GM12878 (cell line): Measurements from ENCODE around the gene ACVR1. TPM values are rescaled to one million over a fixed set of nuclear protein-coding genes. Genes with fewer than 3 reads are reported as not detected.

Experiments used
- ATAC-seq: fragments of 200-7000 bp; cut with Tn5 transposase; 3 replicates; pipeline ENCODE4 v1.9.1; 2020; ENCODE audit warnings: mild to moderate bottlenecking, moderate library complexity
- BruUV-seq: library from RNA; stranded (reverse); fragments of 400-500 nt; replicated peaks from 2 replicates; lab custom pipeline; 2021; lab: Mats Ljungman, UMichigan
- CTCF ChIA-PET: fragments of 300-600 bp; sonication (Branson Sonifier 250); formaldehyde crosslinking; extraction: SDS; loops from one replicate; lab custom pipeline; 2021; ENCODE audit warnings: inconsistent platforms; lab: Yijun Ruan, JAX
- POLR2A ChIA-PET: fragments of 350-600 bp; formaldehyde crosslinking; extraction: SDS; loops from one replicate; lab custom pipeline; 2021; ENCODE audit warnings: inconsistent platforms; lab: Charles Lee
- RAD21 ChIA-PET: fragments of 300-600 bp; sonication (Branson Sonifier 250); formaldehyde crosslinking; loops from one replicate; lab custom pipeline; 2023; ENCODE audit warnings: antibody characterized with exemption; ENCODE audit not compliant: unreplicated experiment; lab: Charles Lee
- SMC1A ChIA-PET: fragments of 300-600 bp; sonication (Branson Sonifier 250); formaldehyde crosslinking; loops from one replicate; lab custom pipeline; 2023; ENCODE audit not compliant: unreplicated experiment, uncharacterized antibody; lab: Charles Lee
- DNase-seq: peaks from one replicate; pipeline ENCODE4 v3.0.0-alpha.2; 2011; ENCODE audit warnings: low read depth, low spot score
- FAIRE-seq: peaks from 3 replicates; lab custom pipeline; 2011; peaks lifted over from hg19 to GRCh38; lab: Jason Lieb, UNC
- H2AFZ ChIP-seq: 2 replicates; pipeline ENCODE4 v1.6.0; 2011; ENCODE audit warnings: low read depth, low read length, control low read depth; ENCODE audit not compliant: control insufficient read depth
- H3K27ac ChIP-seq: 2 replicates; pipeline ENCODE4 v1.5.1; 2011; ENCODE audit warnings: control low read depth; ENCODE audit not compliant: control insufficient read depth, insufficient read depth
- H3K27me3 ChIP-seq, 2 experiments: replicated peaks in 1 of 2; 2 replicates each; pipeline versions ENCODE4 v1.6.0 to v1.6.1; 2011; ENCODE audit warnings: low read length in 1 of 2; ENCODE audit not compliant: control insufficient read depth in 2 of 2, insufficient read depth in 2 of 2
- H3K36me3 ChIP-seq, 2 experiments: 2 replicates each; pipeline ENCODE4 v1.5.1; 2011; ENCODE audit warnings: low read length in 1 of 2; ENCODE audit not compliant: control insufficient read depth in 2 of 2, insufficient read depth in 2 of 2
- H3K4me1 ChIP-seq: 2 replicates; pipeline ENCODE4 v1.6.1; 2011; ENCODE audit warnings: mild to moderate bottlenecking, low read length, moderate library complexity, mixed read lengths; ENCODE audit not compliant: control insufficient read depth, insufficient read depth
- H3K4me2 ChIP-seq: 2 replicates; pipeline ENCODE4 v1.6.0; 2011; ENCODE audit warnings: control low read depth; ENCODE audit not compliant: control insufficient read depth, insufficient read depth
- H3K4me3 ChIP-seq: fragments of 200-600 bp; sonication (generic); 2 replicates; pipeline ENCODE4 v1.5.1; 2016
- H3K79me2 ChIP-seq: 2 replicates; pipeline ENCODE4 v1.6.0; 2011; ENCODE audit warnings: low read length; ENCODE audit not compliant: control insufficient read depth, insufficient read depth
- H3K9ac ChIP-seq: 2 replicates; pipeline ENCODE4 v1.8.0; 2011; ENCODE audit warnings: low read length, control low read depth, mixed read lengths; ENCODE audit not compliant: control insufficient read depth, insufficient read depth
- H3K9me3 ChIP-seq: replicated peaks from 3 replicates; pipeline ENCODE4 v1.5.1; 2011; ENCODE audit warnings: mild to moderate bottlenecking, low read length; ENCODE audit not compliant: control insufficient read depth, insufficient read depth
- H4K20me1 ChIP-seq: 2 replicates; pipeline ENCODE4 v1.6.0; 2011; ENCODE audit not compliant: control insufficient read depth, insufficient read depth
- ASH2L ChIP-seq: fragments of 300-600, 200-600 bp; sonication (generic); IDR thresholded peaks from 2 replicates; pipeline ENCODE4 v1.6.1; 2017; ENCODE audit warnings: low read depth, mild to moderate bottlenecking, borderline replicate concordance
- CEBPB ChIP-seq, 2 experiments: fragments of 150-350 bp in 1 of 2; IDR thresholded peaks; 2 replicates each; pipeline ENCODE4 v1.6.1; 2012 to 2014; ENCODE audit warnings: low read depth in 2 of 2, low read length in 2 of 2, borderline replicate concordance in 1 of 2, inconsistent platforms in 1 of 2
- ETV6 ChIP-seq, 2 experiments: fragments of 450-650 bp in 1 of 2; IDR thresholded peaks in 1 of 2; conservative IDR thresholded peaks in 1 of 2; 2 replicates each; pipeline ENCODE4 v1.6.1; 2014; ENCODE audit warnings: antibody characterized with exemption in 1 of 2, borderline replicate concordance in 1 of 2, low read depth in 1 of 2, mild to moderate bottlenecking in 1 of 2, moderate library complexity in 1 of 2
- IRF5 ChIP-seq: fragments of 450-650 bp; IDR thresholded peaks from 2 replicates; pipeline ENCODE4 v1.6.1; 2017; ENCODE audit warnings: borderline replicate concordance
- NFYA ChIP-seq: IDR thresholded peaks from 2 replicates; pipeline ENCODE4 v1.6.1; 2011; ENCODE audit warnings: low read depth, mild to moderate bottlenecking, low read length, improper control_type of control experiment, borderline replicate concordance
- RAD21 ChIP-seq: IDR thresholded peaks from 2 replicates; pipeline ENCODE4 v1.6.1; 2011; ENCODE audit warnings: mild to moderate bottlenecking, low read depth, low read length, moderate library complexity; ENCODE audit not compliant: insufficient read depth
- RELA ChIP-seq: fragments of 450-650 bp; IDR thresholded peaks from 2 replicates; pipeline ENCODE4 v1.8.0; 2014; ENCODE audit warnings: borderline replicate concordance; ENCODE audit not compliant: partially characterized antibody
- RELB ChIP-seq: fragments of 450-650 bp; IDR thresholded peaks from 2 replicates; pipeline ENCODE4 v1.6.1; 2017; ENCODE audit warnings: low read depth, mild to moderate bottlenecking, moderate library complexity
- TCF7 ChIP-seq: IDR thresholded peaks from 2 replicates; pipeline ENCODE4 v1.6.1; 2014; ENCODE audit warnings: antibody characterized with exemption, borderline replicate concordance
- ZZZ3 ChIP-seq: IDR thresholded peaks from 2 replicates; pipeline ENCODE4 v1.6.1; 2011; ENCODE audit warnings: low read depth; ENCODE audit not compliant: control insufficient read depth, insufficient read length
- WGBS: methylation state at CpG from one replicate; pipeline ENCODE4 v1.1.6; 2016; ENCODE audit warnings: low lambda C conversion rate; ENCODE audit not compliant: insufficient replicate concordance, insufficient coverage; ENCODE audit errors: missing lambda C conversion rate; 5-methylcytosine and 5-hydroxymethylcytosine counted together
- in situ Hi-C: fragments of 300-500 bp; cut with MboI; formaldehyde crosslinking; loops from 9 replicates; pipeline ENCODE4 v1.14.3; 2018; ENCODE audit warnings: mixed read lengths
- intact Hi-C: fragments of 100-400 bp; cut with micrococcal nuclease; formaldehyde crosslinking; loops from one replicate; pipeline ENCODE4 v1.14.2; 2022; ENCODE audit not compliant: unreplicated experiment
- polyA plus RNA-seq, 11 experiments: library from polyadenylated mRNA; depleted of rRNA in 4 of 11; unstranded in 6 of 11; stranded (reverse) in 5 of 11; fragments of >200 nt; fragmentation: Nextera tagmentation in 4 of 11; fragmentation: Illumina TruSeq in 1 of 11; extraction: Ambion mirVana in 4 of 11; extraction: Trizol in 1 of 11; gene quantifications; 1 replicate in 1 of 11; 2 replicates in 10 of 11; pipeline versions ENCODE4 v1.2.1 to v1.2.3, GENCODE V29; 2011 to 2016; ENCODE audit warnings: inconsistent platforms in 2 of 11, missing spikeins in 2 of 11, low read depth in 1 of 11
- total RNA-seq, 4 experiments: library from RNA; depleted of rRNA in 3 of 4; stranded (reverse); fragments of >200 nt in 3 of 4; fragmentation: Illumina TruSeq in 1 of 4; extraction: Trizol in 1 of 4; gene quantifications; 2 replicates each; pipeline versions ENCODE4 v1.2.1 to v1.2.3, GENCODE V29; 2013 to 2021
- TF ChIP-seq, protein P1 (sequence below): fragments of 450-650 bp; IDR thresholded peaks from 2 replicates; pipeline ENCODE4 v1.6.1; 2016; ENCODE audit warnings: mild to moderate bottlenecking, moderate library complexity, borderline replicate concordance
- TF ChIP-seq, protein P2 (sequence below), 3 experiments: IDR thresholded peaks in 2 of 3; conservative IDR thresholded peaks in 1 of 3; 2 replicates each; pipeline ENCODE4 v1.5.1; 2011; ENCODE audit warnings: low read depth in 3 of 3, low read length in 3 of 3, mild to moderate bottlenecking in 3 of 3, control low read depth in 2 of 3, moderate library complexity in 2 of 3, inconsistent platforms in 1 of 3, mixed read lengths in 1 of 3; ENCODE audit not compliant: control insufficient read depth in 2 of 3, insufficient read depth in 1 of 3; ENCODE audit errors: extremely low read depth in 1 of 3

ACVR1 gene
- total and polyA plus RNA-seq, 10 of the 15 experiments (the other 5 are each of a cell fraction or from before 2014, with no cell fraction given) = 0.06 to 0.24 (median 0.14) TPM; not detected in 4

DNA sequence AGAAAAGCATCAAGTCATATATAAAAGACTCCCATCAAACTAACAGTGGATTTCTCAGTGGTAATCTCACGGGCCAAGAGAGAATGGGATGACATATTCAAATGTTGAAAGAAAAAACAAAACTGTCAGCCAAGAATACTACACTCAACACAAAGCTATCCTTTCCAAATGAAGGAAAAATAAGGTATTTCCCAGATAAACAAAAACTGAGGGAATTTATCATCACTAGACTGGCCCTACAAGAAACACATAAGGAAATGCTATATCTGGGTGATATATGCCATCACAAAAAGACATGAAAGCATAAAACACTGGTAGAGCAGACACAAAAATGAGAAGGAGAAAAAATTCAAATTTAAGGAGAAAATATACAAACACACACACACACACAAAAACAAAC lies 118.6 kb downstream of the ACVR1 start:
- no peak overlapping the region for H3K27ac ChIP-seq
- H2AFZ ChIP-seq = no peak overlapping the region
- no peak overlapping the region for H3K9ac ChIP-seq
- H3K36me3 ChIP-seq = no peaks in the 10 kb centered on the region
- intact Hi-C loops = no loop called here
- no peaks in the 10 kb centered on the region for H3K27me3 ChIP-seq
- SMC1A ChIA-PET = interaction anchor here (0.8 kb wide), 1 partner anchor 265 kb away, joined by 4 read pairs; no protein-coding TSS in a partner anchor
- no peaks in the 10 kb centered on the region for H3K79me2 ChIP-seq
- 0% methylated on average over 1 of the region's 1 CpG for WGBS
- FAIRE-seq = no peak
- no peak for DNase-seq
- no peak overlapping the region for H3K4me2 ChIP-seq
- no peak overlapping the region for H3K4me3 ChIP-seq
- H3K4me1 ChIP-seq = no peaks in the 10 kb centered on the region
- TF ChIP-seq RAD21 (no peak), NFYA (no peak), ETV6 (conservative IDR thresholded peaks at IDR 0.05 in 1 of 2, IDR thresholded peaks at IDR 0.05 in 1 of 2; ENCODE audit: borderline replicate concordance in 1 of 2, low read depth in 1 of 2) (no peak), ASH2L (no peak), TCF7 (no peak), RELA (no peak), ZZZ3 (no peak), CEBPB (IDR thresholded peaks at IDR 0.05; ENCODE audit: borderline replicate concordance in 1 of 2, low read depth in 2 of 2, low read length in 2 of 2) (no peak), IRF5 (no peak), RELB (no peak)
- TF ChIP-seq, protein P1, sequence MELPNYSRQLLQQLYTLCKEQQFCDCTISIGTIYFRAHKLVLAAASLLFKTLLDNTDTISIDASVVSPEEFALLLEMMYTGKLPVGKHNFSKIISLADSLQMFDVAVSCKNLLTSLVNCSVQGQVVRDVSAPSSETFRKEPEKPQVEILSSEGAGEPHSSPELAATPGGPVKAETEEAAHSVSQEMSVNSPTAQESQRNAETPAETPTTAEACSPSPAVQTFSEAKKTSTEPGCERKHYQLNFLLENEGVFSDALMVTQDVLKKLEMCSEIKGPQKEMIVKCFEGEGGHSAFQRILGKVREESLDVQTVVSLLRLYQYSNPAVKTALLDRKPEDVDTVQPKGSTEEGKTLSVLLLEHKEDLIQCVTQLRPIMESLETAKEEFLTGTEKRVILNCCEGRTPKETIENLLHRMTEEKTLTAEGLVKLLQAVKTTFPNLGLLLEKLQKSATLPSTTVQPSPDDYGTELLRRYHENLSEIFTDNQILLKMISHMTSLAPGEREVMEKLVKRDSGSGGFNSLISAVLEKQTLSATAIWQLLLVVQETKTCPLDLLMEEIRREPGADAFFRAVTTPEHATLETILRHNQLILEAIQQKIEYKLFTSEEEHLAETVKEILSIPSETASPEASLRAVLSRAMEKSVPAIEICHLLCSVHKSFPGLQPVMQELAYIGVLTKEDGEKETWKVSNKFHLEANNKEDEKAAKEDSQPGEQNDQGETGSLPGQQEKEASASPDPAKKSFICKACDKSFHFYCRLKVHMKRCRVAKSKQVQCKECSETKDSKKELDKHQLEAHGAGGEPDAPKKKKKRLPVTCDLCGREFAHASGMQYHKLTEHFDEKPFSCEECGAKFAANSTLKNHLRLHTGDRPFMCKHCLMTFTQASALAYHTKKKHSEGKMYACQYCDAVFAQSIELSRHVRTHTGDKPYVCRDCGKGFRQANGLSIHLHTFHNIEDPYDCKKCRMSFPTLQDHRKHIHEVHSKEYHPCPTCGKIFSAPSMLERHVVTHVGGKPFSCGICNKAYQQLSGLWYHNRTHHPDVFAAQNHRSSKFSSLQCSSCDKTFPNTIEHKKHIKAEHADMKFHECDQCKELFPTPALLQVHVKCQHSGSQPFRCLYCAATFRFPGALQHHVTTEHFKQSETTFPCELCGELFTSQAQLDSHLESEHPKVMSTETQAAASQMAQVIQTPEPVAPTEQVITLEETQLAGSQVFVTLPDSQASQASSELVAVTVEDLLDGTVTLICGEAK = no peak
- TF ChIP-seq, protein P2, sequence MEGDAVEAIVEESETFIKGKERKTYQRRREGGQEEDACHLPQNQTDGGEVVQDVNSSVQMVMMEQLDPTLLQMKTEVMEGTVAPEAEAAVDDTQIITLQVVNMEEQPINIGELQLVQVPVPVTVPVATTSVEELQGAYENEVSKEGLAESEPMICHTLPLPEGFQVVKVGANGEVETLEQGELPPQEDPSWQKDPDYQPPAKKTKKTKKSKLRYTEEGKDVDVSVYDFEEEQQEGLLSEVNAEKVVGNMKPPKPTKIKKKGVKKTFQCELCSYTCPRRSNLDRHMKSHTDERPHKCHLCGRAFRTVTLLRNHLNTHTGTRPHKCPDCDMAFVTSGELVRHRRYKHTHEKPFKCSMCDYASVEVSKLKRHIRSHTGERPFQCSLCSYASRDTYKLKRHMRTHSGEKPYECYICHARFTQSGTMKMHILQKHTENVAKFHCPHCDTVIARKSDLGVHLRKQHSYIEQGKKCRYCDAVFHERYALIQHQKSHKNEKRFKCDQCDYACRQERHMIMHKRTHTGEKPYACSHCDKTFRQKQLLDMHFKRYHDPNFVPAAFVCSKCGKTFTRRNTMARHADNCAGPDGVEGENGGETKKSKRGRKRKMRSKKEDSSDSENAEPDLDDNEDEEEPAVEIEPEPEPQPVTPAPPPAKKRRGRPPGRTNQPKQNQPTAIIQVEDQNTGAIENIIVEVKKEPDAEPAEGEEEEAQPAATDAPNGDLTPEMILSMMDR (IDR thresholded peaks at IDR 0.05 in 2 of 3, conservative IDR thresholded peaks at IDR 0.05 in 1 of 3; ENCODE audit: control insufficient read depth in 2 of 3, extremely low read depth in 1 of 3, insufficient read depth in 1 of 3, low read depth in 3 of 3, low read length in 3 of 3) = no peak
- TF ChIP-seq, all 136 proteins: peak for 0
- CTCF ChIA-PET = interaction anchor here (1.4 to 1.6 kb wide), 2 partner anchors 235 to 456 kb away, joined by 3 read pairs; no protein-coding TSS in a partner anchor
- Histone ChIP-seq H3K9me3 (no peaks in the 10 kb centered on the region), H4K20me1 (no peaks in the 10 kb centered on the region)
- RAD21 ChIA-PET = no interaction called here
- in situ Hi-C loops = loop anchor here (10.0 kb wide), 1 partner anchor 453 kb away; no protein-coding TSS in a partner anchor
- no TSS peak for BruUV-seq
- ATAC-seq = no peak
- POLR2A ChIA-PET = no interaction called here
